HCT116 (cell line): ENCODE data around the gene PARD6G. TPM values are rescaled to one million over a fixed set of nuclear protein-coding genes. Genes with fewer than 3 reads are reported as not detected.

Source experiments
- ATAC-seq: fragments of 200-7000 bp; cut with Tn5 transposase; 2 replicates; pipeline ENCODE4 v1.9.1; 2020; ENCODE audit warnings: mild to moderate bottlenecking, moderate library complexity
- BruUV-seq: library from RNA; stranded (reverse); fragments of 400-500 nt; replicated peaks from 2 replicates; lab custom pipeline; 2021; lab: Mats Ljungman, UMichigan
- CTCF ChIA-PET: fragments of 300-600 bp; sonication (Branson Sonifier 250); formaldehyde crosslinking; loops from one replicate; lab custom pipeline; 2021; ENCODE audit warnings: antibody characterized with exemption; lab: Charles Lee
- POLR2A ChIA-PET: fragments of 300-600, 350-600 bp; sonication (Branson Sonifier 250); formaldehyde crosslinking; loops from one replicate; lab custom pipeline; 2021; ENCODE audit warnings: antibody characterized with exemption; lab: Charles Lee
- RAD21 ChIA-PET, 2 experiments: fragments of 300-600 bp; sonication (Branson Sonifier 250); formaldehyde crosslinking; loops; one replicate each; lab custom pipeline; 2023; ENCODE audit warnings: low total read pairs in 2 of 2; ENCODE audit not compliant: uncharacterized antibody in 2 of 2, unreplicated experiment in 2 of 2, low non-redundant PET in 1 of 2; lab: Charles Lee
- DNase-seq: peaks from one replicate; pipeline ENCODE4 v3.0.0-alpha.2; 2010; ENCODE audit warnings: low read depth, low spot score
- H2AFZ ChIP-seq: fragments of 200-600 bp; shearing (Covaris generic), sonication (generic); 2 replicates; pipeline ENCODE4 v1.6.1; 2017; ENCODE audit warnings: low read depth, mixed run types, mixed read lengths, antibody characterized with exemption, low read length; ENCODE audit not compliant: poor library complexity, severe bottlenecking
- H3K27ac ChIP-seq: 2 replicates; pipeline ENCODE4 v1.5.1; 2012; ENCODE audit warnings: low read depth, low read length
- H3K27me3 ChIP-seq: fragments of 200-600 bp; sonication (generic); 2 replicates; pipeline ENCODE4 v1.6.1; 2016; ENCODE audit warnings: mixed run types, low read length, mixed read lengths; ENCODE audit not compliant: insufficient read depth
- H3K36me3 ChIP-seq, 2 experiments: fragments of 200-500 bp in 1 of 2; fragments of 200-600 bp in 1 of 2; sonication (Bioruptor generic) in 1 of 2; sonication (generic) in 1 of 2; 2 replicates each; pipeline versions ENCODE4 v1.5.1 to v1.6.1; 2014 to 2016; ENCODE audit warnings: low read length in 2 of 2, inconsistent platforms in 1 of 2, mixed read lengths in 1 of 2, mixed run types in 1 of 2; ENCODE audit not compliant: insufficient read depth in 2 of 2, control insufficient read depth in 1 of 2
- H3K4me1 ChIP-seq, 2 experiments: fragments of 200-600 bp in 1 of 2; sonication (generic) in 1 of 2; 2 replicates each; pipeline versions ENCODE4 v1.5.1 to v1.6.1; 2012 to 2017; ENCODE audit warnings: low read length in 2 of 2, inconsistent platforms in 1 of 2, mild to moderate bottlenecking in 1 of 2, mixed read lengths in 1 of 2, mixed run types in 1 of 2, moderate library complexity in 1 of 2; ENCODE audit not compliant: insufficient read depth in 2 of 2, control insufficient read depth in 1 of 2
- H3K4me2 ChIP-seq: fragments of 200-600 bp; sonication (generic); 2 replicates; pipeline ENCODE4 v1.6.1; 2017; ENCODE audit warnings: mixed run types, low read length, mixed read lengths
- H3K4me3 ChIP-seq, 2 experiments: fragments of 200-600 bp in 1 of 2; sonication (generic) in 1 of 2; replicated peaks in 1 of 2; 2 replicates each; pipeline ENCODE4 v1.5.1; 2011 to 2016; ENCODE audit warnings: low read length in 2 of 2, control low read depth in 1 of 2, low read depth in 1 of 2, mild to moderate bottlenecking in 1 of 2, mixed read lengths in 1 of 2, mixed run types in 1 of 2
- H3K79me2 ChIP-seq: fragments of 200-600 bp; sonication (generic); 2 replicates; pipeline ENCODE4 v1.6.1; 2017; ENCODE audit warnings: mild to moderate bottlenecking, mixed run types, low read length, moderate library complexity, mixed read lengths; ENCODE audit not compliant: insufficient read depth
- H3K9ac ChIP-seq: fragments of 200-600 bp; sonication (generic); 2 replicates; pipeline ENCODE4 v1.6.1; 2016; ENCODE audit warnings: low read length, mixed read lengths
- H3K9me2 ChIP-seq: fragments of 200-600 bp; sonication (generic), shearing (Covaris generic); 2 replicates; pipeline ENCODE4 v1.6.1; 2017; ENCODE audit warnings: mixed run types, mild to moderate bottlenecking, moderate library complexity; ENCODE audit not compliant: insufficient read depth
- H3K9me3 ChIP-seq, 2 experiments: fragments of 200-500 bp in 1 of 2; fragments of 200-600 bp in 1 of 2; sonication (Bioruptor generic) in 1 of 2; sonication (generic) in 1 of 2; 2 replicates each; pipeline ENCODE4 v1.6.1; 2014 to 2017; ENCODE audit warnings: low read length in 2 of 2, mixed read lengths in 2 of 2, inconsistent platforms in 1 of 2, low read depth in 1 of 2, mild to moderate bottlenecking in 1 of 2, mixed run types in 1 of 2, moderate library complexity in 1 of 2; ENCODE audit not compliant: control insufficient read depth in 1 of 2, insufficient read depth in 1 of 2
- H4K20me1 ChIP-seq: fragments of 200-600 bp; sonication (generic), shearing (Covaris generic); 2 replicates; pipeline ENCODE4 v1.6.1; 2017; ENCODE audit warnings: mixed run types, mild to moderate bottlenecking, moderate library complexity; ENCODE audit not compliant: insufficient read depth
- CBX3 ChIP-seq: IDR thresholded peaks from 2 replicates; pipeline ENCODE4 v1.6.1; 2012; ENCODE audit warnings: low read depth
- CEBPB ChIP-seq: IDR thresholded peaks from 2 replicates; pipeline ENCODE4 v1.6.1; 2012; ENCODE audit warnings: low read depth
- CTCF ChIP-seq, 3 experiments: fragments of 200-600 bp in 1 of 3; sonication (generic) in 1 of 3; IDR thresholded peaks in 2 of 3; conservative IDR thresholded peaks in 1 of 3; 2 replicates each; pipeline ENCODE4 v1.5.1; 2012 to 2017; ENCODE audit warnings: low read depth in 2 of 3, low read length in 2 of 3, antibody characterized with exemption in 1 of 3, borderline replicate concordance in 1 of 3, control low read depth in 1 of 3, mild to moderate bottlenecking in 1 of 3, mixed read lengths in 1 of 3, mixed run types in 1 of 3, moderate library complexity in 1 of 3; ENCODE audit not compliant: insufficient read depth in 1 of 3
- EGR1 ChIP-seq: IDR thresholded peaks from 2 replicates; pipeline ENCODE4 v1.6.1; 2012; ENCODE audit warnings: low read depth
- EZH2phosphoT487 ChIP-seq: fragments of 200-600 bp; IDR thresholded peaks from 2 replicates; pipeline ENCODE4 v1.6.1; 2018; ENCODE audit warnings: antibody characterized with exemption, borderline replicate concordance
- FOSL1 ChIP-seq: IDR thresholded peaks from 2 replicates; pipeline ENCODE4 v1.6.1; 2012; ENCODE audit warnings: low read depth
- JUND ChIP-seq: IDR thresholded peaks from 2 replicates; pipeline ENCODE4 v1.6.1; 2012
- MAX ChIP-seq: IDR thresholded peaks from 2 replicates; pipeline ENCODE4 v1.6.1; 2012
- POLR2A ChIP-seq: IDR thresholded peaks from 2 replicates; pipeline ENCODE4 v1.7.0; 2011; ENCODE audit warnings: borderline replicate concordance; ENCODE audit not compliant: insufficient read depth, insufficient read length; ENCODE audit errors: extremely low read depth
- POLR2AphosphoS5 ChIP-seq: IDR thresholded peaks from 2 replicates; pipeline ENCODE4 v1.6.1; 2011; ENCODE audit warnings: mild to moderate bottlenecking, low read depth, low read length, moderate library complexity
- RAD21 ChIP-seq: IDR thresholded peaks from 2 replicates; pipeline ENCODE4 v1.6.1; 2012; ENCODE audit warnings: low read depth, mild to moderate bottlenecking
- REST ChIP-seq: IDR thresholded peaks from 2 replicates; pipeline ENCODE4 v1.6.1; 2012; ENCODE audit warnings: low read depth
- SIN3A ChIP-seq: IDR thresholded peaks from 2 replicates; pipeline ENCODE4 v1.6.1; 2012; ENCODE audit warnings: low read depth
- SRF ChIP-seq: IDR thresholded peaks from 2 replicates; pipeline ENCODE4 v1.6.1; 2012; ENCODE audit warnings: low read depth
- TCF7L2 ChIP-seq: IDR thresholded peaks from 2 replicates; pipeline ENCODE4 v1.7.0; 2011; ENCODE audit warnings: borderline replicate concordance, inconsistent platforms; ENCODE audit not compliant: insufficient read depth, insufficient read length; ENCODE audit errors: extremely low read depth
- YY1 ChIP-seq: IDR thresholded peaks from 2 replicates; pipeline ENCODE4 v1.6.1; 2011; ENCODE audit warnings: low read length, low read depth, moderate library complexity, mild to moderate bottlenecking; ENCODE audit not compliant: insufficient replicate concordance; ENCODE audit errors: extremely low read depth
- ZFX ChIP-seq: fragments of 450-650 bp; IDR thresholded peaks from 2 replicates; pipeline ENCODE4 v1.6.1; 2017
- intact Hi-C: fragments of 100-400 bp; cut with micrococcal nuclease; formaldehyde crosslinking; loops from 2 replicates; pipeline ENCODE4 v1.10.0; 2022
- total RNA-seq: library from RNA; stranded (reverse); gene quantifications from one replicate; pipeline ENCODE4 v1.2.1, GENCODE V29; 2021; ENCODE audit not compliant: unreplicated experiment

Gene PARD6G
- total RNA-seq, 1 experiment from 2014 or later, result 12.8 TPM

GRCh38 chr18:80254971-80255500 lies 7.7 kb upstream of the PARD6G start (continued):
- TF ChIP-seq MAX (no peak), REST (no peak), POLR2AphosphoS5 (no peak), EGR1 (no peak)

- Histone ChIP-seq H3K27ac (no peak overlapping the region), H2AFZ (no peak overlapping the region), H4K20me1 (no peaks in the 10 kb centered on the region), H3K27me3 (no peaks in the 10 kb centered on the region), H3K36me3 (no peaks in the 10 kb centered on the region), H3K4me1 (no peaks in the 10 kb centered on the region), H3K4me3 (no peak overlapping the region), H3K79me2 (no peaks in the 10 kb centered on the region), H3K9ac (no peak overlapping the region), H3K9me2 (no peaks in the 10 kb centered on the region), H3K4me2 (no peak overlapping the region), H3K9me3 (no peaks in the 10 kb centered on the region)
- BruUV-seq, result no TSS peak
- ChIA-PET CTCF (no interaction called here), RAD21 (no interaction called here), POLR2A (no interaction called here)
- DNase-seq, result peak; percentile 23
- intact Hi-C loops, result no loop called here
- peak; percentile 92 for ATAC-seq
- TF ChIP-seq YY1 (no peak), EZH2phosphoT487 (no peak), TCF7L2 (no peak), RAD21 (no peak), POLR2AphosphoS5 (no peak), ZFX (no peak), CEBPB (no peak), CBX3 (no peak), FOSL1 (no peak), SRF (no peak), SIN3A (no peak), POLR2A (no peak), JUND (no peak), CTCF (IDR thresholded peaks at IDR 0.05 in 2 of 3, conservative IDR thresholded peaks at IDR 0.05 in 1 of 3; ENCODE audit: borderline replicate concordance in 1 of 3, insufficient read depth in 1 of 3, low read depth in 2 of 3, low read length in 2 of 3) (no peak)
Measured at GRCh38 chr18:80253871-80254492, 6.7 kb upstream of the PARD6G start.
